ENCODE measurements around the gene PROM2.
"Not testable (repeated sequence)": the region's sequence is repeated elsewhere in the genome, so short reads cannot be mapped to it uniquely, and the experiment has no call there.

Gene PROM2

GRCh38 chr2:95269036-95269680, 5.1 kb upstream of the PROM2 start:
- no peak for DNase-seq (ENCODE audit: low read depth in 2 of 2)

GRCh38 chr2:95269745-95270144, 4.5 kb upstream of the PROM2 start:
- not testable (repeated sequence) for DNase-seq (ENCODE audit: low read depth in 2 of 2)

- DNase-seq (ENCODE audit: low read depth in 2 of 2) = no peak
Measured at GRCh38 chr2:95270541-95271081, 3.6 kb upstream of the PROM2 start.

- DNase-seq (ENCODE audit: low read depth in 2 of 2) = no peak
Measured at GRCh38 chr2:95271381-95271971, 2.8 kb upstream of the PROM2 start.

- DNase-seq (ENCODE audit: low read depth in 2 of 2) = no peak
Measured at GRCh38 chr2:95272299-95272751, 1.9 kb upstream of the PROM2 start.

GRCh38 chr2:95272781-95273180, 1.5 kb upstream of the PROM2 start:
- DNase-seq (ENCODE audit: low read depth in 2 of 2) = no peak

GRCh38 chr2:95273566-95274290, 521 bp upstream of the PROM2 start:
- DNase-seq (ENCODE audit: low read depth in 2 of 2) = no peak

GRCh38 chr2:95275151-95275515, 884 bp downstream of the PROM2 start:
- no peak for DNase-seq (ENCODE audit: low read depth in 2 of 2)

GRCh38 chr2:95275601-95276243, 1.5 kb downstream of the PROM2 start:
- no peak for DNase-seq (ENCODE audit: low read depth in 2 of 2)

GRCh38 chr2:95276244-95276887, 2.1 kb downstream of the PROM2 start:
- DNase-seq (ENCODE audit: low read depth in 2 of 2) = no peak

GRCh38 chr2:95276888-95277245, 2.6 kb downstream of the PROM2 start:
- DNase-seq (ENCODE audit: low read depth in 2 of 2) = no peak

GRCh38 chr2:95277246-95277906, 3.1 kb downstream of the PROM2 start:
- no peak for DNase-seq (ENCODE audit: low read depth in 2 of 2)

- DNase-seq (ENCODE audit: low read depth in 2 of 2) = peak in 1 of 2 experiments; percentile 8
Measured at GRCh38 chr2:95278051-95278471, 3.8 kb downstream of the PROM2 start.

GRCh38 chr2:95278637-95279225, 4.5 kb downstream of the PROM2 start:
- no peak for DNase-seq (ENCODE audit: low read depth in 2 of 2)

GRCh38 chr2:95279435-95280035, 5.3 kb downstream of the PROM2 start:
- no peak for DNase-seq (ENCODE audit: low read depth in 2 of 2)

GRCh38 chr2:95281071-95281470, 6.8 kb downstream of the PROM2 start:
- no peak for DNase-seq (ENCODE audit: low read depth in 2 of 2)

- DNase-seq (ENCODE audit: low read depth in 2 of 2) = no peak
Measured at GRCh38 chr2:95281786-95282185, 7.5 kb downstream of the PROM2 start.

GRCh38 chr2:95282458-95282857, 8.2 kb downstream of the PROM2 start:
- no peak for DNase-seq (ENCODE audit: low read depth in 2 of 2)

GRCh38 chr2:95283562-95283961, 9.3 kb downstream of the PROM2 start:
- no peak for DNase-seq (ENCODE audit: low read depth in 2 of 2)

- DNase-seq (ENCODE audit: low read depth in 2 of 2) = no peak
Measured at GRCh38 chr2:95284886-95285541, 10.8 kb downstream of the PROM2 start.

Measured in fibroblast of skin of left quadriceps (primary cell).